Neural progenitor cell (in vitro differentiated cells): Measurements from ENCODE around the gene BBS10. TPM values are rescaled to one million over a fixed set of nuclear protein-coding genes. Genes with fewer than 3 reads are reported as not detected.
"Not testable (repeated sequence)": the region's sequence is repeated elsewhere in the genome, so short reads cannot be mapped to it uniquely, and the experiment has no call there.

Experiments
- DNase-seq: peaks from one replicate; pipeline ENCODE4 v3.0.0-alpha.2; 2016; ENCODE audit warnings: low spot score
- H2AFZ ChIP-seq: fragments of 200-600 bp; sonication (generic); replicated peaks from 2 replicates; pipeline ENCODE4 v1.6.1; 2016; ENCODE audit warnings: antibody characterized with exemption
- H3F3A ChIP-seq: fragments of 200-600 bp; sonication (generic); 2 replicates; pipeline ENCODE4 v1.6.1; 2016; ENCODE audit warnings: antibody characterized with exemption, low read depth
- H3K27ac ChIP-seq: fragments of 200-600 bp; sonication (generic); 2 replicates; pipeline ENCODE4 v1.5.1; 2016; ENCODE audit warnings: mild to moderate bottlenecking
- H3K27me3 ChIP-seq: fragments of 200-600 bp; sonication (generic); 2 replicates; pipeline ENCODE4 v1.6.1; 2016; ENCODE audit warnings: mild to moderate bottlenecking, moderate library complexity
- H3K36me3 ChIP-seq: fragments of 200-600 bp; sonication (generic); 2 replicates; pipeline ENCODE4 v1.5.1; 2016
- H3K4me1 ChIP-seq: fragments of 200-600 bp; sonication (generic); 2 replicates; pipeline ENCODE4 v1.6.1; 2016; ENCODE audit warnings: mixed run types
- H3K4me2 ChIP-seq: fragments of 200-600 bp; sonication (generic); 2 replicates; pipeline ENCODE4 v1.6.1; 2016
- H3K4me3 ChIP-seq: fragments of 200-600 bp; sonication (generic); 2 replicates; pipeline ENCODE4 v1.5.1; 2016
- H3K79me2 ChIP-seq: fragments of 200-600 bp; sonication (generic); 2 replicates; pipeline ENCODE4 v1.6.1; 2016; ENCODE audit warnings: low read depth
- H3K9ac ChIP-seq: fragments of 200-600 bp; sonication (generic); 2 replicates; pipeline ENCODE4 v1.6.1; 2016
- H3K9me3 ChIP-seq: fragments of 200-600 bp; sonication (generic); 2 replicates; pipeline ENCODE4 v1.5.1; 2016; ENCODE audit warnings: low read depth
- H4K20me1 ChIP-seq: fragments of 200-600 bp; sonication (generic); 2 replicates; pipeline ENCODE4 v1.6.1; 2016; ENCODE audit warnings: low read depth
- H3K27ac Mint-ChIP-seq: 3 replicates; pipeline ENCODE4 v1.8.0; 2021; ENCODE audit warnings: mixed read lengths
- H3K27me3 Mint-ChIP-seq: 2 replicates; pipeline ENCODE4 v1.8.0; 2022; ENCODE audit warnings: low read depth, mild to moderate bottlenecking, inconsistent platforms, moderate library complexity, mixed read lengths; ENCODE audit not compliant: insufficient read depth
- H3K36me3 Mint-ChIP-seq: 3 replicates; pipeline ENCODE4 v1.8.0; 2021; ENCODE audit warnings: mixed read lengths
- H3K4me1 Mint-ChIP-seq: 3 replicates; pipeline ENCODE4 v1.8.0; 2021; ENCODE audit warnings: mixed read lengths
- H3K4me3 Mint-ChIP-seq: 3 replicates; pipeline ENCODE4 v1.8.0; 2021; ENCODE audit warnings: mild to moderate bottlenecking, moderate library complexity, mixed read lengths
- H3K9me3 Mint-ChIP-seq: 3 replicates; pipeline ENCODE4 v1.8.0; 2020; ENCODE audit warnings: mixed read lengths
- EZH2 ChIP-seq: fragments of 200-600 bp; sonication (generic); IDR thresholded peaks from 2 replicates; pipeline ENCODE4 v1.6.1; 2017; ENCODE audit warnings: antibody characterized with exemption, mild to moderate bottlenecking, moderate library complexity
- EZH2phosphoT487 ChIP-seq: fragments of 200-600 bp; sonication (generic); IDR thresholded peaks from 2 replicates; pipeline ENCODE4 v1.6.1; 2017; ENCODE audit warnings: antibody characterized with exemption
- total RNA-seq: library from RNA; depleted of rRNA; stranded (reverse); fragments of >200 nt; gene quantifications from 2 replicates; pipeline ENCODE4 v1.2.3, GENCODE V29; 2015; ENCODE audit warnings: low replicate concordance
- TF ChIP-seq, protein P1 (sequence below): fragments of 200-600 bp; sonication (generic); IDR thresholded peaks from 2 replicates; pipeline ENCODE4 v1.5.1; 2017; ENCODE audit warnings: antibody characterized with exemption, mild to moderate bottlenecking

BBS10 gene
- total RNA-seq, 1 donor from 2014 or later: 32.7 TPM

DNA sequence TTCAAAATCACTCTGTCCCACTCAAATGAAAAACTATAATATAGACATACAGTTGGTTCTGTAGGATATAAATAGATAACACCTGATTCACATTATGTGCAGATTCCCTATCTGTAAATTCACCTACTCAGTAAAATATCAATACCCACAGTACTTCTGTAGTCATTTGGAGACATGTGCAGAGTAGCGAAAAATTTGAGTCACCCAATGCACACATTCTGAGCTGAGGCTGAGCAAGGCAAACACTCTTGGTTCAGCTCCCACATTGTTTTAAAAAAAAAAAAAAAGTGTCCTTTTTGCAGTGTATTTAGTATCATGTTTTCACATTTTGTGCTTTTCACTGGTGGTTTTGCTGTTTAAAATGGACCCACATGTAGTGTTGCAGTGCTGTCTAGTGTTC is 27.3 kb upstream of the BBS10 start:
- Histone ChIP-seq H2AFZ (no peak overlapping the region), H3K9ac (no peak overlapping the region), H3K36me3 (peaks cover 24% of the 10 kb centered on the region), H3K27me3 (no peaks in the 10 kb centered on the region), H3K79me2 (no peaks in the 10 kb centered on the region), H3K4me1 (no peaks in the 10 kb centered on the region), H3F3A (no peaks in the 10 kb centered on the region), H3K4me3 (no peak overlapping the region), H3K9me3 (no peaks in the 10 kb centered on the region), H3K4me2 (no peak overlapping the region), H4K20me1 (no peaks in the 10 kb centered on the region), H3K27ac (no peak overlapping the region)
- no peaks in the 10 kb centered on the region for H3K4me1 Mint-ChIP-seq
- no peak overlapping the region for H3K4me3 Mint-ChIP-seq
- H3K36me3 Mint-ChIP-seq: peaks cover 18% of the 10 kb centered on the region
- TF ChIP-seq, protein P1, sequence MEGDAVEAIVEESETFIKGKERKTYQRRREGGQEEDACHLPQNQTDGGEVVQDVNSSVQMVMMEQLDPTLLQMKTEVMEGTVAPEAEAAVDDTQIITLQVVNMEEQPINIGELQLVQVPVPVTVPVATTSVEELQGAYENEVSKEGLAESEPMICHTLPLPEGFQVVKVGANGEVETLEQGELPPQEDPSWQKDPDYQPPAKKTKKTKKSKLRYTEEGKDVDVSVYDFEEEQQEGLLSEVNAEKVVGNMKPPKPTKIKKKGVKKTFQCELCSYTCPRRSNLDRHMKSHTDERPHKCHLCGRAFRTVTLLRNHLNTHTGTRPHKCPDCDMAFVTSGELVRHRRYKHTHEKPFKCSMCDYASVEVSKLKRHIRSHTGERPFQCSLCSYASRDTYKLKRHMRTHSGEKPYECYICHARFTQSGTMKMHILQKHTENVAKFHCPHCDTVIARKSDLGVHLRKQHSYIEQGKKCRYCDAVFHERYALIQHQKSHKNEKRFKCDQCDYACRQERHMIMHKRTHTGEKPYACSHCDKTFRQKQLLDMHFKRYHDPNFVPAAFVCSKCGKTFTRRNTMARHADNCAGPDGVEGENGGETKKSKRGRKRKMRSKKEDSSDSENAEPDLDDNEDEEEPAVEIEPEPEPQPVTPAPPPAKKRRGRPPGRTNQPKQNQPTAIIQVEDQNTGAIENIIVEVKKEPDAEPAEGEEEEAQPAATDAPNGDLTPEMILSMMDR: no peak
- TF ChIP-seq EZH2 (no peak), EZH2phosphoT487 (no peak)
- H3K27me3 Mint-ChIP-seq: no peaks in the 10 kb centered on the region
- no peak overlapping the region for H3K27ac Mint-ChIP-seq
- H3K9me3 Mint-ChIP-seq: no peaks in the 10 kb centered on the region
- DNase-seq: no peak

DNA sequence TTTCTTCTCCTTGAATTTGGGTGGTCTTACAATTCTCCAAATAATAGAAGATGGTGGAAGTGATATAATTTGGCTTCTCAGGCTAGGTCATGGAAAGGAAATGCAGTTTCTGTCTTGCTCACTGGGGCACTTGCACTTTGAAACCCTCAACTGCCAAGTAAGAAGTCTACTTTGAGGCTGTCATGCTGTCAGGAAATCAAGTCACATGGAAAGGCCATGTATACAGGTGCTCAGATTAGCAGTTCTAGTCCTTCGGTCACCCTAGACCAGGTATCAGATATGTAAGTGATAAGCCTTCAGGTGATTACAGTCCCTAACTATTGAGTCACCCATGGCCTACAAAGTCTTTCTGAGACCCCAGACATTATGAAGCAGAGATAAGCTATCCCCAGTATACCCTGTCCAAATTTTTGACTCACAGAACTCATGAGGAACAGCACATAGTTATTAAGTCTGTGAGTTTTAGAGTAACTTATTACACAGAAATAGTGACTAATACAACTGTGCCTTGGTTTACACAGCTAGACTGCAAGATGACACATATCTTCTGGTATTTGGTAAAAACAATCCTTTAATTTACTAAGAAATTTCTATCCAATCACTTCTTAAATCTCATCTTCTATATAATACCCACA is 26.3 kb upstream of the BBS10 start:
- Histone ChIP-seq H3K4me2 (no peak overlapping the region), H3F3A (no peaks in the 10 kb centered on the region), H3K27ac (no peak overlapping the region), H2AFZ (no peak overlapping the region), H3K9ac (no peak overlapping the region), H3K79me2 (no peaks in the 10 kb centered on the region), H3K4me3 (no peak overlapping the region), H3K36me3 (peaks cover 23% of the 10 kb centered on the region), H3K27me3 (no peaks in the 10 kb centered on the region), H4K20me1 (no peaks in the 10 kb centered on the region), H3K9me3 (no peaks in the 10 kb centered on the region), H3K4me1 (no peaks in the 10 kb centered on the region)
- DNase-seq: no peak
- Mint-ChIP-seq H3K36me3 (peaks cover 20% of the 10 kb centered on the region), H3K9me3 (no peaks in the 10 kb centered on the region), H3K27me3 (no peaks in the 10 kb centered on the region), H3K27ac (no peak overlapping the region), H3K4me1 (no peaks in the 10 kb centered on the region), H3K4me3 (no peak overlapping the region)
- TF ChIP-seq EZH2phosphoT487: no peak

DNA sequence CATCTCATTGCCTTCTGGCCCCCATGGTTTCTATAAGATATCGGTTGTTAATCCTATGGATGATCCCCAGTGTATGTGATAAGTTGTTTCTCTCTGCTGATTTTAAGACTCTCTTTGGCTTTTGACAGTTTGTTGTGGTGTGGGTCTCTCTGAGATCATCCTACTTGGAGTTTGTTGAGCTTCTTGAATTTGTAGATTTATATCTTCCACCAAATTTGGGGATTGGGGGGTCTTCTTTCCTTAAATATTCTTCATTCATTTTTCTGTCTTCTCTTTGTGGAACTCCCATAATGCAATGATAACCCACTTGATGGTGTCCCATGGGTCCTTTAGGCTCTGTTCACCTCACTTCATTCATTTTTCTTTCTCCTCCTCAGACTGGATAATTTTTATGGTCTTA is 20.0 kb upstream of the BBS10 start:
- H3K36me3 ChIP-seq: peaks cover 15% of the 10 kb centered on the region
- H3K4me1 Mint-ChIP-seq: no peaks in the 10 kb centered on the region

DNA sequence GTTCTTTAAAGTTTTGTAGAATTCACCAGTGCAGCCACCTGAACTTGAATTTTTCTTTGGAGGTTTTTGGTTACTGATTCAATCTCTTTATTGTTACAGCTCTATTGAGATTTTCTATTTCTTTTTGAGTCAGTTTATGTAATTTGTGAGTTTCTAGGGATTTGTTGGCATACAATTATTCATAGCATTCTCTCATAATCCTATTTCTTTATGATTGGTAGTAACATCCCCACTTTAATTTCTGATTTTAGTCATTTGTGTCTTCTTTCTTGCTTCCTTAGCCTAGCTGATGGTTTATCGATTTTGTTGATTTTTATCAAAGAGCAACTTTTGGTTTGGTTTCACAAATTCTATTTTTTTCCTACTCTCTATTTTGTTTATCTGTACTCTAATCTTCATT is 17.9 kb upstream of the BBS10 start:
- no peak overlapping the region for H2AFZ ChIP-seq
- no peak overlapping the region for H3K9ac ChIP-seq
- H3K27me3 ChIP-seq: no peaks in the 10 kb centered on the region
- H3K4me3 ChIP-seq: no peak overlapping the region
- Mint-ChIP-seq H3K27me3 (no peaks in the 10 kb centered on the region), H3K27ac (no peak overlapping the region), H3K36me3 (peaks cover 55% of the 10 kb centered on the region), H3K4me3 (no peak overlapping the region), H3K9me3 (peaks cover 2% of the 10 kb centered on the region), H3K4me1 (no peaks in the 10 kb centered on the region)
- no peak overlapping the region for H3K27ac ChIP-seq
- H3K79me2 ChIP-seq: no peaks in the 10 kb centered on the region
- H3F3A ChIP-seq: no peaks in the 10 kb centered on the region
- no peaks in the 10 kb centered on the region for H3K9me3 ChIP-seq
- no peaks in the 10 kb centered on the region for H4K20me1 ChIP-seq
- DNase-seq: no peak
- TF ChIP-seq EZH2 (no peak), EZH2phosphoT487 (no peak)
- TF ChIP-seq, protein P1: no peak
- H3K36me3 ChIP-seq: peaks cover 15% of the 10 kb centered on the region
- no peaks in the 10 kb centered on the region for H3K4me1 ChIP-seq
- H3K4me2 ChIP-seq: no peak overlapping the region

More for the DNA sequence above, 20.0 kb upstream of the BBS10 start:
- Histone ChIP-seq H4K20me1 (no peaks in the 10 kb centered on the region), H3F3A (no peaks in the 10 kb centered on the region), H3K79me2 (no peaks in the 10 kb centered on the region), H3K27me3 (no peaks in the 10 kb centered on the region), H3K4me2 (no peak overlapping the region), H3K4me1 (no peaks in the 10 kb centered on the region), H3K9ac (no peak overlapping the region), H3K27ac (no peak overlapping the region), H3K9me3 (no peaks in the 10 kb centered on the region), H3K4me3 (no peak overlapping the region), H2AFZ (no peak overlapping the region)
- Mint-ChIP-seq H3K36me3 (peaks cover 49% of the 10 kb centered on the region), H3K4me3 (no peak overlapping the region), H3K9me3 (peaks cover 2% of the 10 kb centered on the region), H3K27me3 (no peaks in the 10 kb centered on the region), H3K27ac (no peak overlapping the region)
- DNase-seq: no peak
- TF ChIP-seq EZH2phosphoT487: no peak
- no peak for TF ChIP-seq EZH2
- TF ChIP-seq, protein P1: no peak

DNA sequence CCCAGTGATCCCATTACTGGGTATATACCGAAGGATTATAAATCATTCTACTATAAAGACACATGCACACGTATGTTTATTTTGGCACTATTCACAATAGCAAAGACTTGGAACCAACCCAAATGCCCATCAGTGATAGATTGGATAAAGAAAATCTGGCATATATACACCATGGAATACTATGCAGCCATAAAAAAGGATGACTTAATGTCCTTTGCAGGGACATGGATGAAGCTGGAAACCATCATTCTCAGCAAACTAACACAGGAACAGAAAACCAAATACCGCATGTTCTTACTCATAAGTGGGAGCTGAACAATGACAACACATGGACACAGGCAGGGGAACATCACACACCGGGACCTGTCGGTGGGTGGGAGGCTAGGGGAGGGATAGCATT is 15.9 kb upstream of the BBS10 start:
- H3K27me3 ChIP-seq, H3K4me1 Mint-ChIP-seq, H3K79me2 ChIP-seq, H3K4me3 ChIP-seq, H3K4me2 ChIP-seq, H2AFZ ChIP-seq, H3K27ac ChIP-seq, H3K9me3 Mint-ChIP-seq, H3K4me3 Mint-ChIP-seq, H4K20me1 ChIP-seq, H3K36me3 ChIP-seq, H3K27me3 Mint-ChIP-seq, H3K9me3 ChIP-seq, H3F3A ChIP-seq, DNase-seq, H3K9ac ChIP-seq, H3K4me1 ChIP-seq, H3K27ac Mint-ChIP-seq: not testable (repeated sequence)
- H3K36me3 Mint-ChIP-seq: peaks cover 52% of the 10 kb centered on the region
